ENCODE data around the gene BTN1A1.

- TF ChIP-seq POLR2AphosphoS5 (IDR thresholded peaks at IDR 0.05; ENCODE audit: low read depth, low read length) (no peak), POLR2A (IDR thresholded peaks at IDR 0.05; ENCODE audit: low read depth, low read length) (no peak), TAF1 (IDR thresholded peaks at IDR 0.05; ENCODE audit: low read depth, low read length) (no peak), POU2F2 (IDR thresholded peaks at IDR 0.05; ENCODE audit: low read depth, low read length) (no peak), PAX5 (IDR thresholded peaks at IDR 0.05; ENCODE audit: insufficient read depth, low read length, severe bottlenecking) (no peak), SPI1 (IDR thresholded peaks at IDR 0.05; ENCODE audit: low read depth, low read length) (no peak)
These were observed 41.5 kb downstream of the BTN1A1 start for GRCh38 chr6:26541579-26541978.
